Smooth muscle cell (in vitro differentiated cells): ENCODE results near the gene TACC3. TPM values are rescaled to one million over a fixed set of nuclear protein-coding genes. Genes with fewer than 3 reads are reported as not detected.
"Not testable (repeated sequence)": the region's sequence is repeated elsewhere in the genome, so short reads cannot be mapped to it uniquely, and the experiment has no call there.

Experiments
- DNase-seq: peaks from one replicate; lab custom pipeline; 2025; ENCODE audit not compliant: unreplicated experiment; lab: John Stamatoyannopoulos, UW
- H2AFZ ChIP-seq: fragments of 200-600 bp; sonication (generic); 2 replicates; pipeline ENCODE4 v1.6.0; 2016; ENCODE audit warnings: antibody characterized with exemption, low read depth, mild to moderate bottlenecking
- H3F3A ChIP-seq: fragments of 200-600 bp; sonication (generic); 2 replicates; pipeline ENCODE4 v1.6.0; 2017; ENCODE audit warnings: antibody characterized with exemption, low read depth
- H3K27ac ChIP-seq: fragments of 200-600 bp; sonication (generic); 2 replicates; pipeline ENCODE4 v1.5.1; 2016; ENCODE audit warnings: low read depth, mild to moderate bottlenecking
- H3K27me3 ChIP-seq: fragments of 200-600 bp; sonication (generic); 2 replicates; pipeline ENCODE4 v1.6.1; 2016; ENCODE audit warnings: low read depth, mild to moderate bottlenecking
- H3K36me3 ChIP-seq: fragments of 200-600 bp; sonication (generic); 2 replicates; pipeline ENCODE4 v1.5.1; 2016; ENCODE audit warnings: low read depth
- H3K4me1 ChIP-seq: fragments of 200-600 bp; sonication (generic); 2 replicates; pipeline ENCODE4 v1.5.1; 2016; ENCODE audit warnings: low read depth
- H3K4me2 ChIP-seq: fragments of 200-600 bp; sonication (generic); 2 replicates; pipeline ENCODE4 v1.6.0; 2016; ENCODE audit warnings: mild to moderate bottlenecking
- H3K4me3 ChIP-seq: fragments of 200-600 bp; sonication (generic); 2 replicates; pipeline ENCODE4 v1.5.1; 2016; ENCODE audit warnings: mild to moderate bottlenecking
- H3K79me2 ChIP-seq: fragments of 200-600 bp; sonication (generic); 2 replicates; pipeline ENCODE4 v1.6.0; 2016; ENCODE audit warnings: low read depth, mild to moderate bottlenecking
- H3K9ac ChIP-seq: fragments of 200-600 bp; sonication (generic); 2 replicates; pipeline ENCODE4 v1.6.0; 2016; ENCODE audit warnings: low read depth
- H3K9me3 ChIP-seq: fragments of 200-600 bp; sonication (generic); replicated peaks from 2 replicates; pipeline ENCODE4 v1.5.1; 2016; ENCODE audit warnings: low read depth
- H4K20me1 ChIP-seq: fragments of 200-600 bp; sonication (generic); 2 replicates; pipeline ENCODE4 v1.6.0; 2016; ENCODE audit warnings: low read depth
- CTCF ChIP-seq: fragments of 200-600 bp; sonication (generic); IDR thresholded peaks from 2 replicates; pipeline ENCODE4 v1.5.1; 2017; ENCODE audit warnings: borderline replicate concordance, mild to moderate bottlenecking, antibody characterized with exemption; ENCODE audit not compliant: insufficient read depth, poor library complexity, severe bottlenecking
- WGBS: methylation state at CpG from one replicate; pipeline ENCODE4 v1.1.7; 2016; ENCODE audit warnings: low lambda C conversion rate; 5-methylcytosine and 5-hydroxymethylcytosine counted together
- polyA plus RNA-seq: library from polyadenylated mRNA; unstranded; fragments of >200 nt; fragmentation: Nextera tagmentation; extraction: Ambion mirVana; gene quantifications from 2 replicates; pipeline ENCODE4 v1.2.1, GENCODE V29; 2016
- total RNA-seq: library from RNA; depleted of rRNA; stranded (reverse); fragments of >200 nt; gene quantifications from 2 replicates; pipeline ENCODE4 v1.2.3, GENCODE V29; 2014

Gene TACC3
- total and polyA plus RNA-seq, 2 experiments from 2014 or later: 12.5 to 19.4 TPM

GRCh38 chr4:1695913-1696312 lies 25.4 kb upstream of the TACC3 start:
- H2AFZ ChIP-seq: no peak overlapping the region
- H3K27me3 ChIP-seq: no peaks in the 10 kb centered on the region
- no peaks in the 10 kb centered on the region for H3K9me3 ChIP-seq
- H4K20me1 ChIP-seq: peaks cover 15% of the 10 kb centered on the region
- TF ChIP-seq CTCF: no peak
- no peak for DNase-seq
- no peak overlapping the region for H3K9ac ChIP-seq
- no peaks in the 10 kb centered on the region for H3F3A ChIP-seq
- WGBS: 96% methylated on average over 5 of the region's 5 CpGs
- H3K27ac ChIP-seq: no peak overlapping the region
- H3K4me2 ChIP-seq: no peak overlapping the region
- H3K36me3 ChIP-seq: peaks cover 14% of the 10 kb centered on the region
- peaks cover 12% of the 10 kb centered on the region for H3K79me2 ChIP-seq
- H3K4me3 ChIP-seq: no peak overlapping the region
- no peaks in the 10 kb centered on the region for H3K4me1 ChIP-seq

GRCh38 chr4:1701671-1702070 lies 19.6 kb upstream of the TACC3 start:
- Histone ChIP-seq H3K79me2 (peaks cover 59% of the 10 kb centered on the region), H3K36me3 (peaks cover 14% of the 10 kb centered on the region), H4K20me1 (peaks cover 71% of the 10 kb centered on the region)
- not testable (repeated sequence) for H3F3A ChIP-seq, H3K4me3 ChIP-seq, H3K27ac ChIP-seq, H2AFZ ChIP-seq, H3K4me1 ChIP-seq, H3K9me3 ChIP-seq, H3K27me3 ChIP-seq, H3K9ac ChIP-seq, DNase-seq, H3K4me2 ChIP-seq
- WGBS: 96% methylated on average over 8 of the region's 8 CpGs

- Histone ChIP-seq H4K20me1 (peaks cover 87% of the 10 kb centered on the region), H3K79me2 (peaks cover 77% of the 10 kb centered on the region)
These were observed 17.5 kb upstream of the TACC3 start for GRCh38 chr4:1703867-1704266.

GRCh38 chr4:1705732-1706131 lies 15.6 kb upstream of the TACC3 start:
- no peak overlapping the region for H3K9ac ChIP-seq
- H4K20me1 ChIP-seq: peaks cover 92% of the 10 kb centered on the region
- no peaks in the 10 kb centered on the region for H3K9me3 ChIP-seq
- no peak for DNase-seq
- H3K4me3 ChIP-seq: no peak overlapping the region
- no peak overlapping the region for H2AFZ ChIP-seq
- H3F3A ChIP-seq: peaks cover 7% of the 10 kb centered on the region
- no peak for TF ChIP-seq CTCF
- H3K36me3 ChIP-seq: no peaks in the 10 kb centered on the region
- H3K4me2 ChIP-seq: no peak overlapping the region
- 96% methylated on average over 6 of the region's 6 CpGs for WGBS
- no peak overlapping the region for H3K27ac ChIP-seq
- H3K79me2 ChIP-seq: peaks cover 84% of the 10 kb centered on the region
- H3K4me1 ChIP-seq: peaks cover 12% of the 10 kb centered on the region
- no peaks in the 10 kb centered on the region for H3K27me3 ChIP-seq

More at GRCh38 chr4:1703867-1704266, 17.5 kb upstream of the TACC3 start:
- peaks cover 4% of the 10 kb centered on the region for H3F3A ChIP-seq
- no peak for TF ChIP-seq CTCF
- H3K4me3 ChIP-seq: no peak overlapping the region
- no peaks in the 10 kb centered on the region for H3K27me3 ChIP-seq
- H3K9me3 ChIP-seq: no peaks in the 10 kb centered on the region
- H3K9ac ChIP-seq: no peak overlapping the region
- DNase-seq: no peak
- peaks cover 14% of the 10 kb centered on the region for H3K36me3 ChIP-seq
- H2AFZ ChIP-seq: no peak overlapping the region
- H3K4me1 ChIP-seq: peaks cover 3% of the 10 kb centered on the region
- 71% methylated on average over 1 of the region's 1 CpG for WGBS
- H3K4me2 ChIP-seq: no peak overlapping the region
- no peak overlapping the region for H3K27ac ChIP-seq
